HG02885 (cell line): ENCODE measurements around the gene SLCO3A1.
"Not testable (repeated sequence)": the region's sequence is repeated elsewhere in the genome, so short reads cannot be mapped to it uniquely, and the experiment has no call there.

ENCODE experiments used
- ATAC-seq: cut with Tn5 transposase; IDR thresholded peaks from one replicate; pipeline ENCODE4 v1.9.1; 2021; ENCODE audit warnings: mild to moderate bottlenecking; ENCODE audit not compliant: unreplicated experiment, poor library complexity

Gene SLCO3A1

GRCh38 chr15:91953432-91953831 is 99.9 kb downstream of the SLCO3A1 start:
- ATAC-seq: no peak

GRCh38 chr15:91954292-91954691 is 100.8 kb downstream of the SLCO3A1 start:
- ATAC-seq: no peak

GRCh38 chr15:91956026-91956723 is 102.7 kb downstream of the SLCO3A1 start:
- ATAC-seq: no peak

- no peak for ATAC-seq
Measured at GRCh38 chr15:91961357-91961756, 107.8 kb downstream of the SLCO3A1 start.

- not testable (repeated sequence) for ATAC-seq
Measured at GRCh38 chr15:91963747-91964146, 110.2 kb downstream of the SLCO3A1 start.

- ATAC-seq: no peak
Measured at GRCh38 chr15:91965501-91966193, 112.1 kb downstream of the SLCO3A1 start.

GRCh38 chr15:91966194-91966552 is 112.7 kb downstream of the SLCO3A1 start:
- ATAC-seq: no peak

- ATAC-seq: no peak
Measured at GRCh38 chr15:91967935-91968606, 114.6 kb downstream of the SLCO3A1 start.

- ATAC-seq: no peak
Measured at GRCh38 chr15:91968610-91969009, 115.1 kb downstream of the SLCO3A1 start.

GRCh38 chr15:91970142-91970541 is 116.6 kb downstream of the SLCO3A1 start:
- ATAC-seq: no peak

- no peak for ATAC-seq
Measured at GRCh38 chr15:91973481-91973880, 120.0 kb downstream of the SLCO3A1 start.

- no peak for ATAC-seq
Measured at GRCh38 chr15:91974321-91974720, 120.8 kb downstream of the SLCO3A1 start.

- no peak for ATAC-seq
Measured at GRCh38 chr15:91975241-91975978, 121.9 kb downstream of the SLCO3A1 start.

- ATAC-seq: no peak
Measured at GRCh38 chr15:91976966-91977365, 123.5 kb downstream of the SLCO3A1 start.

- ATAC-seq: no peak
Measured at GRCh38 chr15:91980502-91981267, 127.2 kb downstream of the SLCO3A1 start.

- ATAC-seq: no peak
Measured at GRCh38 chr15:91981821-91982800, 128.6 kb downstream of the SLCO3A1 start.

- ATAC-seq: no peak
Measured at GRCh38 chr15:91983729-91984340, 130.3 kb downstream of the SLCO3A1 start.

- no peak for ATAC-seq
Measured at GRCh38 chr15:91985297-91985696, 131.8 kb downstream of the SLCO3A1 start.
